Panc1 (cell line): Measurements from ENCODE around the gene RPL14. TPM values are rescaled to one million over a fixed set of nuclear protein-coding genes. Genes with fewer than 3 reads are reported as not detected.
A peak's percentile ranks its signal among the peaks of the same experiment; 100 is the strongest.

ENCODE experiments used
- ATAC-seq: fragments of 200-7000 bp; cut with Tn5 transposase; 2 replicates; pipeline ENCODE4 v1.9.1; 2020; ENCODE audit warnings: mild to moderate bottlenecking, moderate library complexity
- BruUV-seq: library from RNA; stranded (reverse); fragments of 400-500 nt; replicated peaks from 2 replicates; lab custom pipeline; 2021; lab: Mats Ljungman, UMichigan
- CTCF ChIA-PET: fragments of 300-600 bp; sonication (Branson Sonifier 250); formaldehyde crosslinking; loops from one replicate; lab custom pipeline; 2022; ENCODE audit warnings: antibody characterized with exemption; lab: Charles Lee
- POLR2A ChIA-PET: fragments of 300-600 bp; sonication (Branson Sonifier 250); formaldehyde crosslinking; loops from one replicate; lab custom pipeline; 2022; ENCODE audit warnings: antibody characterized with exemption; lab: Charles Lee
- DNase-seq: peaks from one replicate; pipeline ENCODE4 v3.0.0-alpha.2; 2010; ENCODE audit warnings: low read depth, low spot score
- H3K27ac ChIP-seq: 2 replicates; pipeline ENCODE4 v1.5.1; 2011; ENCODE audit warnings: mild to moderate bottlenecking, low read length, inconsistent platforms
- H3K27me3 ChIP-seq: fragments of 200-500 bp; sonication (Bioruptor generic); 2 replicates; pipeline ENCODE4 v1.6.0; 2014; ENCODE audit warnings: low read length, inconsistent platforms; ENCODE audit not compliant: control insufficient read depth, insufficient read depth
- H3K36me3 ChIP-seq: fragments of 200-500 bp; sonication (Bioruptor generic); 2 replicates; pipeline ENCODE4 v1.5.1; 2014; ENCODE audit warnings: inconsistent platforms, mild to moderate bottlenecking, low read length, moderate library complexity; ENCODE audit not compliant: control insufficient read depth, insufficient read depth
- H3K4me1 ChIP-seq: 2 replicates; pipeline ENCODE4 v1.5.1; 2011; ENCODE audit warnings: inconsistent platforms, mild to moderate bottlenecking, low read length, moderate library complexity; ENCODE audit not compliant: control insufficient read depth, insufficient read depth
- H3K4me3 ChIP-seq, 2 experiments: 2 replicates each; pipeline ENCODE4 v1.5.1; 2011 to 2012; ENCODE audit warnings: low read depth in 2 of 2, low read length in 2 of 2, mild to moderate bottlenecking in 2 of 2, inconsistent platforms in 1 of 2, moderate library complexity in 1 of 2
- H3K9me3 ChIP-seq: fragments of 200-500 bp; sonication (Bioruptor generic); 2 replicates; pipeline ENCODE4 v1.5.1; 2014; ENCODE audit warnings: low read depth, mild to moderate bottlenecking, inconsistent platforms, low read length, moderate library complexity; ENCODE audit not compliant: control insufficient read depth, insufficient read depth
- CTCF ChIP-seq: fragments of 450-650 bp; IDR thresholded peaks from 2 replicates; pipeline ENCODE4 v1.5.1; 2017; ENCODE audit warnings: mild to moderate bottlenecking
- POLR2AphosphoS5 ChIP-seq: IDR thresholded peaks from 2 replicates; pipeline ENCODE4 v1.6.1; 2012; ENCODE audit warnings: mild to moderate bottlenecking, low read depth, low read length, moderate library complexity
- REST ChIP-seq, 2 experiments: IDR thresholded peaks; 2 replicates each; pipeline ENCODE4 v1.6.1; 2011 to 2012; ENCODE audit warnings: low read depth in 2 of 2, control low read depth in 1 of 2, low read length in 1 of 2, mild to moderate bottlenecking in 1 of 2, moderate library complexity in 1 of 2; ENCODE audit not compliant: insufficient read depth in 1 of 2
- SIN3A ChIP-seq: IDR thresholded peaks from 2 replicates; pipeline ENCODE4 v1.6.1; 2012; ENCODE audit warnings: low read depth, mild to moderate bottlenecking, low read length, moderate library complexity, borderline replicate concordance; ENCODE audit not compliant: insufficient read depth
- TCF7L2 ChIP-seq: IDR thresholded peaks from 2 replicates; pipeline ENCODE4 v1.6.1; 2011; ENCODE audit warnings: mild to moderate bottlenecking, low read depth, low read length, inconsistent platforms
- in situ Hi-C: cut with HindIII; loops from 2 replicates; pipeline ENCODE4 v1.10.0; 2016; ENCODE audit warnings: low sequenced_read_pairs, low pct_unique_long_range_greater_than_20kb
- intact Hi-C: fragments of 100-400 bp; cut with micrococcal nuclease; formaldehyde crosslinking; loops from one replicate; pipeline ENCODE4 v1.10.0; 2022; ENCODE audit not compliant: unreplicated experiment
- total RNA-seq: library from RNA; stranded (reverse); gene quantifications from one replicate; pipeline ENCODE4 v1.2.1, GENCODE V29; 2021; ENCODE audit not compliant: unreplicated experiment

Gene RPL14
- total RNA-seq, 1 experiment from 2014 or later = 1,134 TPM

- ChIA-PET POLR2A (no interaction called here), CTCF (no interaction called here)
- intact Hi-C loops = no loop called here
- Histone ChIP-seq H3K9me3 (no peaks in the 10 kb centered on the region), H3K4me1 (no peaks in the 10 kb centered on the region), H3K36me3 (no peaks in the 10 kb centered on the region), H3K27me3 (no peaks in the 10 kb centered on the region; the same call in 1 of the 2 replicates), H3K4me3 (no peak overlapping the region), H3K27ac (no peak overlapping the region)
- no TSS peak for BruUV-seq
- ATAC-seq (no peak), DNase-seq (no peak)
- in situ Hi-C loops = no loop called here
- TF ChIP-seq SIN3A = no peak
- no peak for TF ChIP-seq TCF7L2
Observed at GRCh38 chr3:40414270-40414669, 42.9 kb upstream of the RPL14 start.

- intact Hi-C loops (no loop called here), in situ Hi-C loops (no loop called here)
- Histone ChIP-seq H3K36me3 (no peaks in the 10 kb centered on the region), H3K27me3 (no peaks in the 10 kb centered on the region), H3K4me3 (no peak overlapping the region), H3K4me1 (no peaks in the 10 kb centered on the region), H3K27ac (no peak overlapping the region), H3K9me3 (no peaks in the 10 kb centered on the region)
- ChIA-PET POLR2A (no interaction called here), CTCF (no interaction called here)
- TF ChIP-seq REST (IDR thresholded peaks at IDR 0.05; ENCODE audit: insufficient read depth in 1 of 2, low read depth in 2 of 2, low read length in 1 of 2) = no peak
- ATAC-seq (no peak), DNase-seq (peak; percentile 13)
- BruUV-seq = no TSS peak
Observed at GRCh38 chr3:40417845-40418543, 39.1 kb upstream of the RPL14 start.

GRCh38 chr3:40422861-40423260, 34.3 kb upstream of the RPL14 start:
- POLR2A ChIA-PET = no interaction called here
- intact Hi-C loops = no loop called here
- no peak for ATAC-seq

More at GRCh38 chr3:40422861-40423260, 34.3 kb upstream of the RPL14 start:
- no peak for DNase-seq
- H3K9me3 ChIP-seq = no peaks in the 10 kb centered on the region
- TF ChIP-seq POLR2AphosphoS5 = no peak
- no peak for TF ChIP-seq SIN3A
- TF ChIP-seq REST (IDR thresholded peaks at IDR 0.05; ENCODE audit: insufficient read depth in 1 of 2, low read depth in 2 of 2, low read length in 1 of 2) = no peak
- TF ChIP-seq CTCF = no peak
- no peak for TF ChIP-seq TCF7L2
- no TSS peak for BruUV-seq
- CTCF ChIA-PET = no interaction called here
- H3K27me3 ChIP-seq = no peaks in the 10 kb centered on the region
- no peak overlapping the region for H3K27ac ChIP-seq
- in situ Hi-C loops = no loop called here
- no peak overlapping the region for H3K4me3 ChIP-seq
- no peaks in the 10 kb centered on the region for H3K4me1 ChIP-seq
- H3K36me3 ChIP-seq = no peaks in the 10 kb centered on the region
